ENCODE measurements around the gene CENPB.

Gene CENPB

GRCh38 chr20:3757268-3757667 lies 29.3 kb downstream of the CENPB start:
- Histone ChIP-seq H3K27me3 (ENCODE audit: insufficient read depth, low read depth, severe bottlenecking) (no peaks in the 10 kb centered on the region), H3K9me3 (ENCODE audit: severe bottlenecking) (no peaks in the 10 kb centered on the region), H3K4me3 (ENCODE audit: low read depth, low read length) (no peak overlapping the region), H3K36me3 (peaks cover 29% of the 10 kb centered on the region), H3K27ac (no peak overlapping the region)
- DNase-seq, result no peak
- TF ChIP-seq CTCF (IDR thresholded peaks at IDR 0.05; ENCODE audit: low read depth, low read length), result no peak

GRCh38 chr20:3755814-3756480 lies 30.6 kb downstream of the CENPB start:
- H3K27ac ChIP-seq, result no peak overlapping the region
- no peaks in the 10 kb centered on the region for H3K9me3 ChIP-seq (ENCODE audit: severe bottlenecking)
- H3K36me3 ChIP-seq, result peaks cover 34% of the 10 kb centered on the region
- no peaks in the 10 kb centered on the region for H3K27me3 ChIP-seq (ENCODE audit: insufficient read depth, low read depth, severe bottlenecking)
- DNase-seq, result no peak
- no peak for TF ChIP-seq CTCF (IDR thresholded peaks at IDR 0.05; ENCODE audit: low read depth, low read length)
- H3K4me3 ChIP-seq (ENCODE audit: low read depth, low read length), result no peak overlapping the region

GRCh38 chr20:3755269-3755668 lies 31.3 kb downstream of the CENPB start:
- H3K4me3 ChIP-seq (ENCODE audit: low read depth, low read length), result no peak overlapping the region
- no peak overlapping the region for H3K27ac ChIP-seq
- no peaks in the 10 kb centered on the region for H3K9me3 ChIP-seq (ENCODE audit: severe bottlenecking)
- peaks cover 36% of the 10 kb centered on the region for H3K36me3 ChIP-seq
- no peak for TF ChIP-seq CTCF (IDR thresholded peaks at IDR 0.05; ENCODE audit: low read depth, low read length)
- no peaks in the 10 kb centered on the region for H3K27me3 ChIP-seq (ENCODE audit: insufficient read depth, low read depth, severe bottlenecking)
- no peak for DNase-seq

- Histone ChIP-seq H3K36me3 (peaks cover 31% of the 10 kb centered on the region), H3K27me3 (ENCODE audit: insufficient read depth, low read depth, severe bottlenecking) (no peaks in the 10 kb centered on the region), H3K27ac (no peak overlapping the region), H3K9me3 (ENCODE audit: severe bottlenecking) (no peaks in the 10 kb centered on the region), H3K4me3 (ENCODE audit: low read depth, low read length) (no peak overlapping the region)
- no peak for TF ChIP-seq CTCF (IDR thresholded peaks at IDR 0.05; ENCODE audit: low read depth, low read length)
- DNase-seq, result no peak
Measured at GRCh38 chr20:3754276-3754630, 32.3 kb downstream of the CENPB start.

GRCh38 chr20:3753501-3754275 lies 32.9 kb downstream of the CENPB start:
- no peaks in the 10 kb centered on the region for H3K9me3 ChIP-seq (ENCODE audit: severe bottlenecking)

More at GRCh38 chr20:3753501-3754275, 32.9 kb downstream of the CENPB start:
- Histone ChIP-seq H3K36me3 (peaks cover 28% of the 10 kb centered on the region), H3K27ac (no peak overlapping the region), H3K27me3 (ENCODE audit: insufficient read depth, low read depth, severe bottlenecking) (no peaks in the 10 kb centered on the region), H3K4me3 (ENCODE audit: low read depth, low read length) (no peak overlapping the region)
- no peak for TF ChIP-seq CTCF (IDR thresholded peaks at IDR 0.05; ENCODE audit: low read depth, low read length)
- no peak for DNase-seq

All from WERI-Rb-1 (cell line).